ENCODE measurements around the gene DUSP22.
"Not testable (repeated sequence)": the region's sequence is repeated elsewhere in the genome, so short reads cannot be mapped to it uniquely, and the experiment has no call there.

DUSP22 gene

GRCh38 chr6:366389-367297 is 74.4 kb downstream of the DUSP22 start:
- no peak for DNase-seq

- no peak for DNase-seq
Observed at GRCh38 chr6:367298-367794, 75.1 kb downstream of the DUSP22 start.

- no peak for DNase-seq
Observed at GRCh38 chr6:367891-368630, 75.8 kb downstream of the DUSP22 start.

GRCh38 chr6:369559-370431 is 77.5 kb downstream of the DUSP22 start:
- DNase-seq, result no peak

GRCh38 chr6:370555-370954 is 78.3 kb downstream of the DUSP22 start:
- DNase-seq, result no peak

- not testable (repeated sequence) for DNase-seq
Observed at GRCh38 chr6:371851-372250, 79.6 kb downstream of the DUSP22 start.

GRCh38 chr6:372336-372911 is 80.1 kb downstream of the DUSP22 start:
- DNase-seq, result no peak

GRCh38 chr6:373031-373430 is 80.7 kb downstream of the DUSP22 start:
- DNase-seq, result no peak

GRCh38 chr6:373773-374724 is 81.8 kb downstream of the DUSP22 start:
- DNase-seq, result no peak

GRCh38 chr6:374956-375355 is 82.7 kb downstream of the DUSP22 start:
- DNase-seq, result no peak

GRCh38 chr6:376827-377640 is 84.7 kb downstream of the DUSP22 start:
- no peak for DNase-seq

GRCh38 chr6:377641-378020 is 85.3 kb downstream of the DUSP22 start:
- not testable (repeated sequence) for DNase-seq

- no peak for DNase-seq
Observed at GRCh38 chr6:378090-378957, 86.0 kb downstream of the DUSP22 start.

- no peak for DNase-seq
Observed at GRCh38 chr6:378958-379409, 86.7 kb downstream of the DUSP22 start.

GRCh38 chr6:379410-380181 is 87.3 kb downstream of the DUSP22 start:
- no peak for DNase-seq

GRCh38 chr6:380234-381218 is 88.2 kb downstream of the DUSP22 start:
- no peak for DNase-seq

Measured in NCI-H1105 (cell line).